Measurements from ENCODE around the gene FHAD1. TPM values are rescaled to one million over a fixed set of nuclear protein-coding genes. Genes with fewer than 3 reads are reported as not detected.

FHAD1 gene
- total RNA-seq, 1 donor: 0.10 TPM

DNA sequence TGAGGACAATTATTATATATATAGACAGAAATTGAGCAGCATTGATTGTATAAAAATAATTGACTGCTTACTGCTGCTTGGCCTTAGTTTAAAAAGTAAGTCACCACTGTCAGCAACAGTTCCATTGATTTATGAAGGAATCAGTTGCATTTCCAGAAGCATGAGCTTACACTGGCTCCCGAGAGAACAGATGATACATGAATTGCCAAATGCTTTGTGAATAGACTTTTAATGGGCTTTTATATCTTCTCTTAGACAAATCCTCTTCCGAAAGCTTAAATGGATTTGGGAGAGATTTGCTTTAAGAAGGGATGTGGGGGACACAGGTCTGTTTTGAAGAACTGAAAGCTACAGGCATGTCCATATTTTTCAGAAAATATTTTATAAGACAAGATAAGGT is 7.5 kb downstream of the FHAD1 start:
- Histone ChIP-seq H3K4me3 (ENCODE audit: low read length) (no peak overlapping the region), H3K27me3 (ENCODE audit: insufficient read depth, low read length) (no peaks in the 10 kb centered on the region), H3K9me3 (ENCODE audit: low read depth, low read length) (no peaks in the 10 kb centered on the region), H3K4me1 (ENCODE audit: insufficient read depth, low read length) (peaks cover 29% of the 10 kb centered on the region)

- Histone ChIP-seq H3K9me3 (ENCODE audit: low read depth, low read length) (no peaks in the 10 kb centered on the region), H3K4me1 (ENCODE audit: insufficient read depth, low read length) (peaks cover 38% of the 10 kb centered on the region), H3K4me3 (ENCODE audit: low read length) (no peak overlapping the region), H3K27me3 (ENCODE audit: insufficient read depth, low read length) (no peaks in the 10 kb centered on the region)
Measured at GRCh38 chr1:15255582-15256149, 8.6 kb downstream of the FHAD1 start.

- no peaks in the 10 kb centered on the region for H3K9me3 ChIP-seq (ENCODE audit: low read depth, low read length)
- H3K27me3 ChIP-seq (ENCODE audit: insufficient read depth, low read length): no peaks in the 10 kb centered on the region
- no peak overlapping the region for H3K4me3 ChIP-seq (ENCODE audit: low read length)
- H3K4me1 ChIP-seq (ENCODE audit: insufficient read depth, low read length): peaks cover 47% of the 10 kb centered on the region
Measured at GRCh38 chr1:15256584-15256983, 9.6 kb downstream of the FHAD1 start.

DNA sequence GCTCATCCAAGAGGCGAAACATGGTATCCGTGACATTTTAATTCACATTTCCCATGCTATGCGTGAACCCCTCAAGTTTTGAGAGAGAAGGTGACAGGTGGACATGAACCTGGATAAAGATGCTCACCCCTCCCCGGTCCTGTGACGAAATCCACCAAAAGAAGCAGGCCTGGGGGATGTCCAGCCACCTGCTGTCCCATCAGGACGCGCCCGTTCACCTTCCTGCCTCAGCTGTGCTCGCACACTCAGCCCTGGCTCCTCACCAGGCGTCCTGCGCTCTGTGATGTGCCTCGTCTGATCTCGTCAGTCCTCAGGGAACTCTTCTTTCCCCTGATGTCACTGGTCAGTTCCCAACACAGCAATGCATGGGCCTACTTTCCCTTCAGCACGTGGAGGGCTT is 10.3 kb downstream of the FHAD1 start:
- peaks cover 52% of the 10 kb centered on the region for H3K4me1 ChIP-seq (ENCODE audit: insufficient read depth, low read length)
- H3K27me3 ChIP-seq (ENCODE audit: insufficient read depth, low read length): no peaks in the 10 kb centered on the region
- H3K9me3 ChIP-seq (ENCODE audit: low read depth, low read length): no peaks in the 10 kb centered on the region
- no peak overlapping the region for H3K4me3 ChIP-seq (ENCODE audit: low read length)

- no peak overlapping the region for H3K4me3 ChIP-seq (ENCODE audit: low read length)
- no peaks in the 10 kb centered on the region for H3K9me3 ChIP-seq (ENCODE audit: low read depth, low read length)
- H3K4me1 ChIP-seq (ENCODE audit: insufficient read depth, low read length): peaks cover 51% of the 10 kb centered on the region
- peaks cover 3% of the 10 kb centered on the region for H3K27me3 ChIP-seq (ENCODE audit: insufficient read depth, low read length)
Measured at GRCh38 chr1:15258833-15259621, 12.0 kb downstream of the FHAD1 start.

DNA sequence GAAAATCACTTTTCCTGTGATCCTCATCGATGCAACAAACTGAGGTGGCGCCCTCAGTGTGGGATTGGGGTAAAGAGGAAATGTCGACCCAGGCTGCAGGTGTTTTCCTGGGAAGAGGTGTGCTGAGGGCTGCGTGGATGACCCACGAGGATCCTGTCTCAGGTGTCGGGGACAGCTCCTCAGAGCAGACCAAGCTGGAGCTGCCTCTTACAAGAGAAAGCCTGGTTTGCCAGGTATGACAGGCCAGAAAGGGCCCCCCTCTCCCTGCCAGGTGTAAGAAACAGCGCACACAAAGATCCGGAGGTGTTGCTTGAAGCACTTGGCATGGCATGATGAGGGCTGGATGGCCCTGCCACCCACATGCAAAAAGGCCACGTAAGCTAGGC is 12.6 kb downstream of the FHAD1 start:
- Histone ChIP-seq H3K4me3 (ENCODE audit: low read length) (no peak overlapping the region), H3K9me3 (ENCODE audit: low read depth, low read length) (peaks cover under 1% of the 10 kb centered on the region), H3K27me3 (ENCODE audit: insufficient read depth, low read length) (peaks cover 4% of the 10 kb centered on the region), H3K4me1 (ENCODE audit: insufficient read depth, low read length) (peaks cover 51% of the 10 kb centered on the region)

DNA sequence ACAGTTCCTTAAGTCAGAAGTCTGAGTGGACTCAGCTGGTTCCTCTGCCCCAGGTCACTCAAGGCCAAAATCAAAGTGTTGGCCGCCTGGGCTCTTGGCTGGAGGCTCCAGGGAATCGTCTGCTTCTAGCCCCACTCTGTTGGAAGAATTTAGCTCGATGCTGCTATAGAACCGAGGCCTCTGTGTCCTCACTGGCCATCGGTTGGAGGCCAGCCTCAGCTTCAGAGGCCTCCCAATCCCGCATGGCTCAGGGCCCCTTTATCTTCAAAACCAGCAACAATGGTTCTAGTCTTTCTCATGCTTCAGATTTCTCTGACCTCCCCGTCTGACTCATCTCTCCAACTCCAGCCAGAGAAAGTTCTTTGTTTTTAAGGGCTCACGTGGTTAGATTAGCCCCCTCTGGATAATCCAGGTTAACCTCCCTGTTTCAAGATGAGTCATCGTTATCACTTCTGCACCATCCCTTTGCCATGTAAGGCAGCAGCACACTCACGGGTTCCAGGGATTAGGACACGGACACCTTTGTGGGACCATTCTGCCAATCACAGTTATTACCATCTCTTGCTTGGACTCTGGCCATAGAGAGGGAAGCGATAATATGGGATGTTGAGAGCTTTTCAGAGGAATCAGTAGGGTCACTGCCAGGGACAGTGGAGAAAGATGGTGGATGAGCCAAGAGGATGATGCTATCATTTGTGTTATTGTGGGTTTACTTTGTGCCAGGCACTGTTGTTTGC is 13.6 kb downstream of the FHAD1 start:
- Histone ChIP-seq H3K4me3 (ENCODE audit: low read length) (no peak overlapping the region), H3K4me1 (ENCODE audit: insufficient read depth, low read length) (peaks cover 51% of the 10 kb centered on the region), H3K27me3 (ENCODE audit: insufficient read depth, low read length) (peaks cover 9% of the 10 kb centered on the region), H3K9me3 (ENCODE audit: low read depth, low read length) (peaks cover 6% of the 10 kb centered on the region)

DNA sequence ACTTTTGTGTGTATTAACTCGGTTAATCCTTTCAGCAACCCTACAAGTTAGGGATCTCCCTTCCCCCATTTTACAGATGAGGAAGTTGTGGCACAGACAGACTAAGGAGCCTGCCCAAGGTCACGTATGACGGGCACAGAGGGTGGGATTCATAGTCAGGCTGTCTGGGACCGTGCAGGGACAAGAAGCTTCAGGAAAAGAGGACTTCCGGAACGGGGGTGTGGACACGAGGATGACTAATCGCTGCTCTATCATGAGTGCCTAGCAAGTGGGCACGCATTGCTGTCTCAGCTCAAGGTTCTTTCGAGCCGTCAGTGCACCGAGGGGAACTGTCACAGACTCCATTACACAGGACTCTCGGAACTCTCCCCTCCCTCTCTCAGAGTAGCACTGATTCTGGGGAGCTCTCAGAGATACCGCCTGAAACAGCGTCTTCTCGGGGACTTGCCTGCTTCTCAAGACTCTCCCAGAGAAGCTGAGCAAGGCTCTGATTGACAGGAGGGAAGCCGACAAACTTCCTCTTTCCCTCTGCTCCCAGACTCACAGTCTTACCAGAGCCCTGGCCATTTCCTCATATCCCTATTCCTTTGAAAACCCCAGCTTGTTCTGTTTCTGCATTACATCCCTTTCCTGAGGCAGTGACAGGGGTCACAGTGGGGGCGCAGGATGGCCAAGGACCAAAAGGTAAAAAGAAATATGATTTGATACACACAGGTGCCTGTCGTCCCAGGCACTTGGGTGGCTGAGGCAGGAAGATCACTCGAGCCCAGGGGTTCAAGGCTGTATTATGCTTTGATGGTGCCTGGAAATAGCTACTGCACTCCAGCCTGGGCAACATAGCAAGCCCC is 14.4 kb downstream of the FHAD1 start:
- H3K4me1 ChIP-seq (ENCODE audit: insufficient read depth, low read length): peaks cover 51% of the 10 kb centered on the region
- peaks cover 12% of the 10 kb centered on the region for H3K27me3 ChIP-seq (ENCODE audit: insufficient read depth, low read length)
- no peak overlapping the region for H3K4me3 ChIP-seq (ENCODE audit: low read length)
- peaks cover 6% of the 10 kb centered on the region for H3K9me3 ChIP-seq (ENCODE audit: low read depth, low read length)

- Histone ChIP-seq H3K9me3 (ENCODE audit: low read depth, low read length) (peaks cover 6% of the 10 kb centered on the region), H3K4me1 (ENCODE audit: insufficient read depth, low read length) (peaks cover 51% of the 10 kb centered on the region), H3K27me3 (ENCODE audit: insufficient read depth, low read length) (peaks cover 12% of the 10 kb centered on the region), H3K4me3 (ENCODE audit: low read length) (no peak overlapping the region)
Measured at GRCh38 chr1:15262003-15262377, 15.0 kb downstream of the FHAD1 start.

DNA sequence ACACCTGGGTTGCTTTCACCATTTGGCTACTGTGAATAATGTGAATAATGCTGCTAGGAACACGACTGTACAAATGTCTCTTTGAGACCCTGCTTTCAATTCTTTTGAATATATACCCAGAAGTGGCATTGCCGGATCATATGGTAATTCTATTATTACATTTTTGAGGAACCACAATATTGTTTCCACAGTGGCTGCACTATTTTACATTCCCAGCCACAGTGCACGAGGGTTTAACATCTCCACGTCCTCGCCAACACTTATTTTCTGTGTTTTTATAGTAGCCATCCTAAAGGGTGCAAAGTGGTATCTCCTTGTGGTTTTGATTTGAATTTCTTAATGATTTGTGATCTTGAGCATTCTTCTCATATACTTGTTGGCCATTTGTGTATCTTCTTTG is 15.7 kb downstream of the FHAD1 start:
- Histone ChIP-seq H3K4me3 (ENCODE audit: low read length) (no peak overlapping the region), H3K4me1 (ENCODE audit: insufficient read depth, low read length) (peaks cover 49% of the 10 kb centered on the region), H3K27me3 (ENCODE audit: insufficient read depth, low read length) (peaks cover 12% of the 10 kb centered on the region), H3K9me3 (ENCODE audit: low read depth, low read length) (peaks cover 6% of the 10 kb centered on the region)

- Histone ChIP-seq H3K9me3 (ENCODE audit: low read depth, low read length) (peaks cover 6% of the 10 kb centered on the region), H3K4me1 (ENCODE audit: insufficient read depth, low read length) (peaks cover 29% of the 10 kb centered on the region), H3K4me3 (ENCODE audit: low read length) (no peak overlapping the region), H3K27me3 (ENCODE audit: insufficient read depth, low read length) (peaks cover 12% of the 10 kb centered on the region)
Measured at GRCh38 chr1:15264769-15265168, 17.7 kb downstream of the FHAD1 start.

GRCh38 chr1:15271196-15271595 is 24.2 kb downstream of the FHAD1 start:
- no peak overlapping the region for H3K4me3 ChIP-seq (ENCODE audit: low read length)
- peaks cover 2% of the 10 kb centered on the region for H3K27me3 ChIP-seq (ENCODE audit: insufficient read depth, low read length)
- no peaks in the 10 kb centered on the region for H3K9me3 ChIP-seq (ENCODE audit: low read depth, low read length)
- H3K4me1 ChIP-seq (ENCODE audit: insufficient read depth, low read length): peaks cover 10% of the 10 kb centered on the region

DNA sequence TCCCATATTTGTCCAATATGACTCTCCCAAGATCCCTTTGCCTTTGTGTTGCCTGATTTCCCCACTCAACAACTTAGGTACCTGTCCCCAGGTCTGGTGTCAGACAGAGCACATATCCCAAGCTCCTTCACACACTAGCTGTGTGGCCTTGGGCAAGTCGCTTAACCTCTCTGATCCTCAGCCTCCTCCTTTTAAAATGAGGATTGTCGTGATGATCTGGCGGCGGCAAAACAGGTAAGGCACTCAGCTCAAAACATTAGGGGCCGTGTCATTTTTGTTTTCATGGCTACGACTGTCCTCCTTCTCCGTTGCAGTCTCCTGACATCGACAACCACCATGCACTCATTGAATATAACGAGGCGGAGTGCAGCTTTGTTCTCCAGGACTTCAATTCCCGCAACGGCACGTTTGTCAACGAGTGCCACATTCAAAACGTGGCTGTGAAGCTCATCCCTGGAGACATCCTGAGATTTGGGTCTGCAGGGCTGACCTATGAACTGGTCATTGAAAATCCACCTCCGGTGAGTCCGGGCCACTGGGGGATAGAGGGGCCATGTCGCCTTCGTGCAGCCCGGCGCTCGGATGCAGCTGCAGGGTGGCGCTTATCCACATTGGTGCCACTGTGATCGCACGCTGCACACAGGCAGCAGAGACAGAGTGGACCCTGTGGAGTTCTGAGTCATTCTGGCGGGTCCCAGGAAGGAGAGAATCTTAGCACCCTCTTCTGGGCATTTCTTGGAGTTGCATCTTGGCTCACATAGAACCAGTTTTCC is 25.2 kb downstream of the FHAD1 start:
- Histone ChIP-seq H3K4me1 (ENCODE audit: insufficient read depth, low read length) (peaks cover 12% of the 10 kb centered on the region), H3K9me3 (ENCODE audit: low read depth, low read length) (no peaks in the 10 kb centered on the region), H3K4me3 (ENCODE audit: low read length) (no peak overlapping the region), H3K27me3 (ENCODE audit: insufficient read depth, low read length) (peaks cover 2% of the 10 kb centered on the region)

- Histone ChIP-seq H3K9me3 (ENCODE audit: low read depth, low read length) (no peaks in the 10 kb centered on the region), H3K4me1 (ENCODE audit: insufficient read depth, low read length) (peaks cover 12% of the 10 kb centered on the region), H3K4me3 (ENCODE audit: low read length) (no peak overlapping the region), H3K27me3 (ENCODE audit: insufficient read depth, low read length) (peaks cover 2% of the 10 kb centered on the region)
Measured at GRCh38 chr1:15272782-15273127, 25.7 kb downstream of the FHAD1 start.

All from mononuclear cell (primary cell).